PC-9 (cell line): ENCODE measurements around the gene TDRD9. TPM values are rescaled to one million over a fixed set of nuclear protein-coding genes. Genes with fewer than 3 reads are reported as not detected.

Experiments
- BruUV-seq: library from RNA; stranded (reverse); fragments of 400-500 nt; replicated peaks from 2 replicates; lab custom pipeline; 2021; lab: Mats Ljungman, UMichigan
- CTCF ChIA-PET: fragments of 300-600 bp; sonication (Branson Sonifier 250); formaldehyde crosslinking; loops from one replicate; lab custom pipeline; 2022; ENCODE audit warnings: antibody characterized with exemption; lab: Charles Lee
- POLR2A ChIA-PET: fragments of 300-600 bp; sonication (Branson Sonifier 250); formaldehyde crosslinking; loops from one replicate; lab custom pipeline; 2022; ENCODE audit warnings: antibody characterized with exemption; ENCODE audit not compliant: unreplicated experiment; lab: Charles Lee
- DNase-seq, 2 experiments: peaks; one replicate each; pipeline versions ENCODE4 v3.0.0 to v3.0.0-alpha.2; 2015 to 2022; ENCODE audit warnings: mixed read lengths in 1 of 2
- H2AFZ ChIP-seq: fragments of 200-600 bp; sonication (generic); 2 replicates; pipeline ENCODE4 v1.8.1; 2017; ENCODE audit warnings: antibody characterized with exemption
- H3F3A ChIP-seq: fragments of 200-600 bp; sonication (generic); 2 replicates; pipeline ENCODE4 v1.8.1; 2017; ENCODE audit warnings: antibody characterized with exemption, mild to moderate bottlenecking, low read depth; ENCODE audit not compliant: insufficient read depth
- H3K27ac ChIP-seq: fragments of 200-600 bp; sonication (generic); 2 replicates; pipeline ENCODE4 v1.6.1; 2016; ENCODE audit warnings: mixed run types
- H3K27me3 ChIP-seq: fragments of 200-600 bp; sonication (generic); 2 replicates; pipeline ENCODE4 v1.6.1; 2016; ENCODE audit warnings: low read depth, mixed run types; ENCODE audit not compliant: insufficient read depth
- H3K36me3 ChIP-seq: fragments of 200-600 bp; sonication (generic); 2 replicates; pipeline ENCODE4 v1.6.1; 2016; ENCODE audit warnings: low read depth, mixed run types
- H3K4me1 ChIP-seq: fragments of 200-600 bp; sonication (generic); replicated peaks from 2 replicates; pipeline ENCODE4 v1.6.1; 2016; ENCODE audit warnings: mixed run types; ENCODE audit not compliant: insufficient read depth
- H3K4me2 ChIP-seq: fragments of 200-600 bp; sonication (generic); 2 replicates; pipeline ENCODE4 v1.6.1; 2017; ENCODE audit warnings: mixed run types
- H3K4me3 ChIP-seq: fragments of 200-600 bp; sonication (generic); 2 replicates; pipeline ENCODE4 v1.6.1; 2016; ENCODE audit warnings: mixed run types
- H3K79me2 ChIP-seq: fragments of 200-600 bp; sonication (generic); 2 replicates; pipeline ENCODE4 v1.6.1; 2017; ENCODE audit warnings: low read depth, mixed run types
- H3K9me2 ChIP-seq: fragments of 200-600 bp; sonication (generic); 2 replicates; pipeline ENCODE4 v1.8.1; 2017; ENCODE audit warnings: mild to moderate bottlenecking; ENCODE audit not compliant: insufficient read depth
- H3K9me3 ChIP-seq: fragments of 200-600 bp; sonication (generic); 2 replicates; pipeline ENCODE4 v1.8.1; 2016; ENCODE audit warnings: low read depth; ENCODE audit not compliant: insufficient read depth
- H4K20me1 ChIP-seq: fragments of 200-600 bp; sonication (generic); 2 replicates; pipeline ENCODE4 v1.8.1; 2017; ENCODE audit not compliant: insufficient read depth
- EZH2 ChIP-seq: fragments of 200-600 bp; sonication (generic); IDR thresholded peaks from 2 replicates; pipeline ENCODE4 v1.8.0; 2017; ENCODE audit warnings: antibody characterized with exemption, low read depth
- intact Hi-C: fragments of 100-400 bp; cut with micrococcal nuclease; formaldehyde crosslinking; loops from one replicate; pipeline ENCODE4 v1.10.0; 2022; ENCODE audit not compliant: unreplicated experiment
- total RNA-seq: library from RNA; stranded (reverse); gene quantifications from 2 replicates; pipeline ENCODE4 v1.2.3, GENCODE V29; 2021
- TF ChIP-seq, protein P1 (sequence below): fragments of 200-600 bp; sonication (generic); conservative IDR thresholded peaks from 2 replicates; pipeline ENCODE4 v1.6.1; 2017; ENCODE audit warnings: mixed run types, antibody characterized with exemption, mild to moderate bottlenecking, moderate library complexity

TDRD9 gene
- total RNA-seq, 1 experiment from 2014 or later, result 0.15 TPM

DNA sequence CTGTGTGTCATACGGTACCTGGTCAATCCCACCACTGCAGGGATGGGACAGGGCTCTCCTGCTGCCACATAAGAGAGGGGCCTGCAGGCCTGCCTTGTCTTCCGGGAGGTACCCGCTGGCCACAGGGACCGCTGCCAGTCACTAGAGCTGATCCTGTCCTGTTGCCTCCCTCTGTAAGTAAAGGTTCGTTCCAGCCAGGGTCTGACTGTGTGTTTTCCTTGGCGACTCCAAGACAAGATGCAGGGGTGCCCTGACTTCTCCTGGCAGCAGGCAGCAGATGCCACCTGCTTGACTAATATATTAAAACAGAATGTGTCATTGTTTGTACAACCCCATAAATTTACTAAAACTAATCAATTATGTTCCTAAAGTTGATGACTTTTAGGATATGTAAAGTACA, 115.8 kb downstream of the TDRD9 start:
- CTCF ChIA-PET, result no interaction called here
- BruUV-seq, result no TSS peak
- H3K9me3 ChIP-seq, result no peaks in the 10 kb centered on the region
- POLR2A ChIA-PET, result no interaction called here
- no peak overlapping the region for H3K4me2 ChIP-seq
- H3K4me1 ChIP-seq, result no peaks in the 10 kb centered on the region
- no peaks in the 10 kb centered on the region; the same call in 1 of the 2 replicates for H3F3A ChIP-seq
- intact Hi-C loops, result no loop called here
- no peaks in the 10 kb centered on the region for H4K20me1 ChIP-seq
- TF ChIP-seq, protein P1, sequence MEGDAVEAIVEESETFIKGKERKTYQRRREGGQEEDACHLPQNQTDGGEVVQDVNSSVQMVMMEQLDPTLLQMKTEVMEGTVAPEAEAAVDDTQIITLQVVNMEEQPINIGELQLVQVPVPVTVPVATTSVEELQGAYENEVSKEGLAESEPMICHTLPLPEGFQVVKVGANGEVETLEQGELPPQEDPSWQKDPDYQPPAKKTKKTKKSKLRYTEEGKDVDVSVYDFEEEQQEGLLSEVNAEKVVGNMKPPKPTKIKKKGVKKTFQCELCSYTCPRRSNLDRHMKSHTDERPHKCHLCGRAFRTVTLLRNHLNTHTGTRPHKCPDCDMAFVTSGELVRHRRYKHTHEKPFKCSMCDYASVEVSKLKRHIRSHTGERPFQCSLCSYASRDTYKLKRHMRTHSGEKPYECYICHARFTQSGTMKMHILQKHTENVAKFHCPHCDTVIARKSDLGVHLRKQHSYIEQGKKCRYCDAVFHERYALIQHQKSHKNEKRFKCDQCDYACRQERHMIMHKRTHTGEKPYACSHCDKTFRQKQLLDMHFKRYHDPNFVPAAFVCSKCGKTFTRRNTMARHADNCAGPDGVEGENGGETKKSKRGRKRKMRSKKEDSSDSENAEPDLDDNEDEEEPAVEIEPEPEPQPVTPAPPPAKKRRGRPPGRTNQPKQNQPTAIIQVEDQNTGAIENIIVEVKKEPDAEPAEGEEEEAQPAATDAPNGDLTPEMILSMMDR, result no peak
- TF ChIP-seq EZH2, result no peak
- no peaks in the 10 kb centered on the region for H3K36me3 ChIP-seq
- no peaks in the 10 kb centered on the region for H3K79me2 ChIP-seq
- peaks cover 11% of the 10 kb centered on the region for H3K27me3 ChIP-seq
- H3K9me2 ChIP-seq, result no peaks in the 10 kb centered on the region
- peak in 1 of 2 experiments; percentile 35 for DNase-seq
- no peak overlapping the region for H3K27ac ChIP-seq
- H3K4me3 ChIP-seq, result no peak overlapping the region
- no peak overlapping the region for H2AFZ ChIP-seq

DNA sequence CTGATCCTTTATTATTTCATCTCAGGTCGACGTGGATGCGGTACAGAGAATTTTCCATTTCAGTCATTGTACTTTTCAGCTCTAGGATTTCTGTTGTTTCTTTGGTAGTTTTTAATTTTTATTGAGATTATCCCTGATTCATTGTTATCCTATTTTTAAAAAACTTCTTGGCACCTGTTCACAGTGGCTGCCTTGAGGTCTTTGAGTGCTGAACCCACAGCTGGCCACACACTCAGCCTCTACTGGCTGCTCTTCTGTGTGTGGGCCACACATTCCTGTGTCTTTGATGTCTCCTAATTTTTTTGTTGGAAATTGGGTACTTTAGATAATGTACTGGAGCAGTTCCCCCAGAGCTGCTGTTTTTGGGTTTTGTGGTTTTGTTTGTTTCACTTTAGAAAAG, 119.5 kb downstream of the TDRD9 start:
- ChIA-PET POLR2A (no interaction called here), CTCF (interaction anchor here (0.6 kb wide), 1 partner anchor 921 kb away, joined by 3 read pairs; no protein-coding TSS in a partner anchor)
- no peak for DNase-seq
- no peaks in the 10 kb centered on the region for H3K9me2 ChIP-seq
- no peak overlapping the region for H3K27ac ChIP-seq
- H4K20me1 ChIP-seq, result no peaks in the 10 kb centered on the region
- no peak overlapping the region for H3K4me2 ChIP-seq
- intact Hi-C loops, result no loop called here
- TF ChIP-seq, protein P1, result no peak
- no peak for TF ChIP-seq EZH2
- H2AFZ ChIP-seq, result no peak overlapping the region
- no peaks in the 10 kb centered on the region for H3K79me2 ChIP-seq
- peaks cover 20% of the 10 kb centered on the region for H3K27me3 ChIP-seq
- no peaks in the 10 kb centered on the region for H3K36me3 ChIP-seq
- no peaks in the 10 kb centered on the region for H3K9me3 ChIP-seq
- no peaks in the 10 kb centered on the region for H3K4me1 ChIP-seq
- H3F3A ChIP-seq, result no peaks in the 10 kb centered on the region; the same call in 1 of the 2 replicates
- no TSS peak for BruUV-seq
- no peak overlapping the region for H3K4me3 ChIP-seq

- peaks cover 25% of the 10 kb centered on the region for H3K27me3 ChIP-seq
- H3K4me2 ChIP-seq, result no peak overlapping the region
- no peaks in the 10 kb centered on the region for H3K4me1 ChIP-seq
- H3K79me2 ChIP-seq, result no peaks in the 10 kb centered on the region
- ChIA-PET CTCF (no interaction called here), POLR2A (no interaction called here)
- no peak overlapping the region for H3K4me3 ChIP-seq
- TF ChIP-seq, protein P1, result no peak
- no peak for TF ChIP-seq EZH2
- H3K9me2 ChIP-seq, result no peaks in the 10 kb centered on the region
- no peaks in the 10 kb centered on the region for H3K36me3 ChIP-seq
- H3K9me3 ChIP-seq, result no peaks in the 10 kb centered on the region
- no peaks in the 10 kb centered on the region for H3F3A ChIP-seq
- H2AFZ ChIP-seq, result no peak overlapping the region
- BruUV-seq, result no TSS peak
- no peak for DNase-seq
- intact Hi-C loops, result no loop called here
- H4K20me1 ChIP-seq, result no peaks in the 10 kb centered on the region
- H3K27ac ChIP-seq, result no peak overlapping the region
These were observed 120.7 kb downstream of the TDRD9 start for GRCh38 chr14:104048758-104049507.
